ENCODE results near the gene IGHMBP2.
"Not testable (repeated sequence)": the region's sequence is repeated elsewhere in the genome, so short reads cannot be mapped to it uniquely, and the experiment has no call there.

Gene IGHMBP2

DNA sequence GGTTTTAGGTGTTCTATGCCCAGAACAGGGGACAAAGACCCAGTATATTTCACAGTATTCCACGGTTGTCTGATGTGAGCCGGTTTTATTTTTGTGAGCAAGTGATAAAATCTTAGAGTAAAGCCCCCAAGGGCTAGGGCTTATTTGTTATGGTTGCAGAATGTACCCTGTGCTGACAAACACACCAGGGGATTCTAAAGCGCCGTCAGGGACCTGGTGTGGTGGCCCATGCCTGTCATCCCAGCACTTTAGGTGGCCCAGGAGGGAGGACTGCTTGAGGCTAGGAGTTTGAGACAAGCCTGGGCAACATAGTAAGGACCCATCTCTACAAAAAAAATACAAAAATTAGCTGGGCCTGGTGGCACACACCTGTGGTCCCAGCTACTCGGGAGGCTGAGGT is 22.8 kb upstream of the IGHMBP2 start:
- no peak for DNase-seq (ENCODE audit: low spot score)
- no peak for TF ChIP-seq CTCF (IDR thresholded peaks at IDR 0.05; ENCODE audit: extremely low read depth, missing control alignments)

DNA sequence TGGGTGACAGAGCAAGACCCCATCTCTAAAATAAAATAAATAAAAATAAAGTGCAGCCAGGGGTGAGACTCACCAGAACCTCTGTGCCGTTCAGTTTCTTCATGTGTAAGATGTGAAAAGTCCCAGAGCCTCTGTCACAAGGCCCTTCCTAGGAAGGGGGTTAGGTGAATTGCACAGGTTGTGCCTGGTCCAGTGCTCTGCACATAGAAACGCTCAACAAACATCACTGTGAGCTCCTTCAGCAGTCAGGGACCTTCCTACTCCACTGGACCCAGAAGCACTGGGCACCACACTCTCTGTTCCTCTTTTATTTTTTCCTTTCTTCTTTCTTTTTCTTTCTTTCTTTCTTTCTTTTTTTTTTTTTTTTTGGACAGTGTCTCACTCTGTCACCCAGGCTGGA is 22.4 kb upstream of the IGHMBP2 start:
- TF ChIP-seq CTCF (IDR thresholded peaks at IDR 0.05; ENCODE audit: extremely low read depth, missing control alignments): no peak
- no peak for DNase-seq (ENCODE audit: low spot score)

DNA sequence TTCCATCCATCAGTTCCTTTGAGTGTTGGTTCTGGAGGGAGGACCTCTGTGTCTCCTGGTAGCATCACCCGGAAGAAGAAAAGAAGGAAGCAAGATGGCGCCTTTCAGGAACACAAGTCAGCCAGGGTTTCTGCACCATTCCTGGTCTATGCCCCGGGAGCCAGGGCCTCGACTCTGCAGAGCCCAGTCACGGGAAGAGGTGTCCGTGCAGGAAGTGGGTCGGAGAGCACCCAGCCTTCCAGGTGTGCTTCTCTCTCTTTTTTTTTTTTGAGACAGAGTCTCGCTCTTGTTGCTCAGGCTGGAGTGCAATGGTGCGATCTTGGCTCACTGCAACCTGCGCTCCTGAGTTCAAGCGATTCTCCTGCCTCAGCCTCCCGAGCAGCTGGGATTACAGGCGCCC is 21.3 kb upstream of the IGHMBP2 start:
- no peak for DNase-seq (ENCODE audit: low spot score)
- no peak for TF ChIP-seq CTCF (IDR thresholded peaks at IDR 0.05; ENCODE audit: extremely low read depth, missing control alignments)

DNA sequence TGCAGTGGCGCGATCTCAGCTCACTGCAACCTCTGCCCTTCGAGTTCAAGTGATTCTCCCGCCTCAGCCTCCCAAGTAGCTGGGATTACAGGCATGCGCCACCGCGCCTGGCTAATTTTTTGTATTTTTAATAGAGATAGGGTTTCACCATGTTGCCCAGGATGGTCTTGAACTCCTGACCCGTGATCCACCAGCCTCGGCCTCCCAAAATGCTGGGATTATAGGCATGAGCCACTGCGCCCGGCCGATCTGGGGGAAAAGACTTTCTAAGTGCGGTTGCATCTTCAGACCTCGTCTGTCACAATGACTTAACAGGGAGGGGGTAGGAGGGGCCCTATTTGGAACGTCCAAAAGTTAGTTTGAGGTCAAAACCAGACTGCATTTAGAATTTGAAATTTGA is 18.9 kb upstream of the IGHMBP2 start:
- DNase-seq (ENCODE audit: low spot score): not testable (repeated sequence)

- DNase-seq (ENCODE audit: low spot score): no peak
- no peak for TF ChIP-seq CTCF (IDR thresholded peaks at IDR 0.05; ENCODE audit: extremely low read depth, missing control alignments)
Observed at GRCh38 chr11:68889948-68890446, 13.7 kb upstream of the IGHMBP2 start.

- TF ChIP-seq CTCF (IDR thresholded peaks at IDR 0.05; ENCODE audit: extremely low read depth, missing control alignments): no peak
Observed at GRCh38 chr11:68890490-68891231, 13.0 kb upstream of the IGHMBP2 start.

DNA sequence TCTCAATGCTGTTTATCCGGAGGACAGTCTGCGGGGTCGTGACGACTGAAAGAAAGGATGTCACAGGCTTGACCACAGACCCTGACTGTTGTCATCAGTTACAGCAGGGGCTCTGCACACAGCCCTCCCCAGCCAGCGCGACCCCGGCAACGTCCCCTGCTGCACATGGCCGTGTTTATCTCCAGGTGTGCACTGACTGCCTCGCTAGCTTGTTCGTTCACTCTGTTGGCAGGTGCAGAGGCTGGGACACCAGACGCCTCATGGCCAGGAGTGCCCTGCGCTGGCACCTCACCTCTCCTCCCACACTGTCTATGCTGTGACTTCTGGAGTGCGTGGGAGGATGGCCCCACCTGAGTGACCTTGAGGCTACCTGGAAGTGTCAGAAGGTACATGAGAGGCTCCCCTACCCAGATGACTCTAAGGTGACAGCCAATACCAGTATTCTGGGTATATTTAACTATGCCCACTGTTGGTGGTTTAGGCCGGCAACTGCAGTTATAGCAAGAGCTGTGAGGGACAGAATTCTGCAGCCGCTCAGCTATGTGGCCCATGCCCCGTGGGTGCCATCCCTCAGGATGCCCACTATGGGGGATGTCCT is 12.2 kb upstream of the IGHMBP2 start:
- no peak for TF ChIP-seq CTCF (IDR thresholded peaks at IDR 0.05; ENCODE audit: extremely low read depth, missing control alignments)
- DNase-seq (ENCODE audit: low spot score): no peak

More at GRCh38 chr11:68890490-68891231, 13.0 kb upstream of the IGHMBP2 start:
- DNase-seq (ENCODE audit: low spot score): no peak

- DNase-seq (ENCODE audit: low spot score): no peak
- TF ChIP-seq CTCF (IDR thresholded peaks at IDR 0.05; ENCODE audit: extremely low read depth, missing control alignments): no peak
Observed at GRCh38 chr11:68892576-68892975, 11.1 kb upstream of the IGHMBP2 start.

Data from GM20000 (cell line).